HG03342 (cell line): ENCODE measurements around the gene NPR3.

Experiments
- ATAC-seq: cut with Tn5 transposase; IDR thresholded peaks from one replicate; pipeline ENCODE4 v1.9.1; 2021; ENCODE audit warnings: mild to moderate bottlenecking, moderate library complexity; ENCODE audit not compliant: unreplicated experiment

Gene NPR3

DNA sequence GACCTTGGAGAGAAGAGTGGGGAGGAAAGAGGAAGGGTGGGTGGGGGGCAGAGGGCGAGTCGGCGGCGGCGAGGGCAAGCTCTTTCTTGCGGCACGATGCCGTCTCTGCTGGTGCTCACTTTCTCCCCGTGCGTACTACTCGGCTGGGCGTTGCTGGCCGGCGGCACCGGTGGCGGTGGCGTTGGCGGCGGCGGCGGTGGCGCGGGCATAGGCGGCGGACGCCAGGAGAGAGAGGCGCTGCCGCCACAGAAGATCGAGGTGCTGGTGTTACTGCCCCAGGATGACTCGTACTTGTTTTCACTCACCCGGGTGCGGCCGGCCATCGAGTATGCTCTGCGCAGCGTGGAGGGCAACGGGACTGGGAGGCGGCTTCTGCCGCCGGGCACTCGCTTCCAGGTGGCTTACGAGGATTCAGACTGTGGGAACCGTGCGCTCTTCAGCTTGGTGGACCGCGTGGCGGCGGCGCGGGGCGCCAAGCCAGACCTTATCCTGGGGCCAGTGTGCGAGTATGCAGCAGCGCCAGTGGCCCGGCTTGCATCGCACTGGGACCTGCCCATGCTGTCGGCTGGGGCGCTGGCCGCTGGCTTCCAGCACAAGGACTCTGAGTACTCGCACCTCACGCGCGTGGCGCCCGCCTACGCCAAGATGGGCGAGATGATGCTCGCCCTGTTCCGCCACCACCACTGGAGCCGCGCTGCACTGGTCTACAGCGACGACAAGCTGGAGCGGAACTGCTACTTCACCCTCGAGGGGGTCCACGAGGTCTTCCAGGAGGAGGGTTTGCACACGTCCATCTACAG is 760 bp downstream of the NPR3 start:
- no peak for ATAC-seq

DNA sequence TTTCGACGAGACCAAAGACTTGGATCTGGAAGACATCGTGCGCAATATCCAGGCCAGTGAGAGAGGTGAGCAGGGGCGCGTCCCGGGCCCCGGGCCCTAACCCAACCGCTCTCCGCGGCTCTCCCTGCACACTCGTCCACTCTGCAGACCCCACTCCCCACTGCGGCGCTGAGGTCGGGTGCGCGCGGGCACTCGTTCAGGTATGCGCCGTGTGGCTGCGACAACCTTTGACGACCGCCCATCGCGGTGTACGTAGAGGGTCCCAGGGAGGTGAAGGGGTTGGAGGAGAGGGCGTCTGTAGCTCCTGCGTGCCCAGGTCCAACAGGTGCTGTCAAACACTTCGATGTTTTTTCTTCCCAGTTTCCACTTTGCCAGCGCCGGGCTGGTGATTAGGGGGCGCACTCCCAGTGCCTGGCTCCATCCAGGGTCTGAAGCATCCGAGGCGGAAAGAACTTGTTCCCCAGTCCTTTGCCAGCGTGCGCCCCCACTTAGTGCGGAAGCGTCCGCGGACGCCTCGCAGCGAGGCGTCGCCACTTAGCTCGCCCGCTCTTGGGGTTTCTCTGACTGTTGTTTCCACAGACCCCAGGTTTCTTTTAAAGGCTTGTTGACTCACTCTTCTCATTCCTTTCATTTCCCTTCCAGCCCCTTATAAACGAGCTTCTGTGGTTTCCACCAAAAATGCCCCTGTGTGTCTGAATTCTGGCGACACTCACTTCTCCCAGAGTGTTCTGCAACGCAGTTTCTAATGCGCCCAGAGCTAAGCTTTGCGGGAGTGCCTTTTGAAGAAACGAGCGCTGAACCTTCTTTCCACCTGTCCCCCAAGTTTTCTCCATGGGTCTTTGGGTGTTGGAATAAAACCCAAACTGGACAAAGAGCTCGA is 1.6 kb downstream of the NPR3 start:
- no peak for ATAC-seq

DNA sequence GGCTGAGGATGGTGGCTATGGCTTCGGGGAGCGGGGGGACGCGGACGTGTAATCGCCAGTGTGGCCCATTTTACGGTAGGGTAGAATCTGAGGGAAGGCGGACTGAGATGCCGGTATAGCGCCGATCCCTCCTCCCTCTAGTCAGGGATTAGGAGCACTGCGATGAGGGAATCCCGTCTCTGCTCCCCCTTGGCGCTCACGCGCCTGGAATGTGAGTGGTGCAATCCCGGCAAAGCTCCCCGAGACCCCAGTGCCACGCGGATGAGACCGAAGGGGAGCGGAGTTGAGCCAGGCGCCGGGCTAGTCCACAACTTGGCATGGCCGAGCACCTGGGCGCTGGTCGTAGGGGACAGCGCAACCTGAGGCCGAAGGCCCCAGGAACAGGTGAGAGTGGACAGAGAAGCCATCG is 2.2 kb downstream of the NPR3 start:
- no peak for ATAC-seq

DNA sequence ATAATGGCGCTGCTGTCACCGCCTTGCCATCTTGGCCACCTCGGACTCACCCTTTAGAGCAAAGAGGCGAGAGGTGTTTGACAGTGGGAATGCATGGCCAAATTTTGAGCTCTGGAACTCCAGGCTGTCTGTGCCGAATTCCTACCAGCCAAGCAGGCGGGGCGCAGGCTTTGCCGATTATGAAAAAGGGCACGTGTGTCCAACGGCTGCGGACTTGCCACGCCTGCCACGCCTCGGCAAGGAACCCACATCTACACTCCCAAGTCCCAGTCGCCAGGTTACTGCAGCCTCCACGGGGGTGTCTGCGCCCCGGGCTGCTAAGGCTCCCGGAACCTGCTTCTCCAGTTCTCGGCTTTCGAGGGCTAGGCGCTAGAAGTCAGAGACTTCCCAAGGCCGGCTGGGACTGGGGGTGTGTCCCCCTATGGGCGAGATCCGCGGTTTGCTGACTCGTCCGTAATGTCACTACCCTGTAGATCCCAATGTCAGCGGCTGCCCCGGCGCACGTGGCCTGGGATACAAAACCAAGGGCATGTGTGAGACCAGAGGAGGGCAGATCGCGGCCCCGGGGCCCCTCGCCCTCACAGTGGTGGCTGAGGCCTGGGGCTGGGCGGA is 2.8 kb downstream of the NPR3 start:
- no peak for ATAC-seq

DNA sequence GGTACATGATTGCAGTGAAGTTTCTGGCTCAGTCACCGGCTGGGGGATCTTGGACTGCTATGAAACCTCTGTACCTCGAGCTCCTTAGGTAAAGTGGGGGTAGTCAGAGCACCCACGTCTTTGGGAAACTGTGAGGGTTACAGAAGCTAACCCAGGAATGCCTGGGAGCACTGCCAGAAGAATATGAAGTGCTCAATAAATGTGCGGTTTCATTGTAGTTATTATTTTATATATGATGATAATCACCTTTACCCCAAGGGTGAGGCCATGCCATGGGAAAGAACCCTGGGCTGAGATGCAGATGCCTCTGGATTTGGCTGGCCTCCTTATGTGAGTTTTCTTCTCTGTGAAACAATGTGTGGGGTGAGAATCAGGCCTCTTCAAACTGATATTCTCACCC is 3.7 kb downstream of the NPR3 start:
- ATAC-seq: no peak

DNA sequence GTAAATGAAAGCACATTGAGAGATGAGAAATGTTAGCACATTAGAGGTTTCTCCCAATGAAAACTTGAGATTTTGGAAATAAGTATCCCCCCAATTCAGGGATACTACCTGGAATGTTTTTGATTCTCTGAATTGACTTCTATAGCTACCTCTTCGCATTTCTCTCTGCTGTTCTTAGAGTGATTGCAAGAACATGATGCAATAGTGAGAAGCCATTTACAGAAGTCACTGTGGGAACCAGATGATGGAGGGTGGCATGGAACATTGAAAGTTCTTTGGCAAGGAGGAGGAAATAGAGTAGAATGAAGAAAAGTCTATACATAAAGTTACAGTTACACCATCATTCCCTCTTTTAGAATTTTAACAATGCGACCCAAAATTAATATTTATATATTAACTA is 9.2 kb downstream of the NPR3 start:
- no peak for ATAC-seq

DNA sequence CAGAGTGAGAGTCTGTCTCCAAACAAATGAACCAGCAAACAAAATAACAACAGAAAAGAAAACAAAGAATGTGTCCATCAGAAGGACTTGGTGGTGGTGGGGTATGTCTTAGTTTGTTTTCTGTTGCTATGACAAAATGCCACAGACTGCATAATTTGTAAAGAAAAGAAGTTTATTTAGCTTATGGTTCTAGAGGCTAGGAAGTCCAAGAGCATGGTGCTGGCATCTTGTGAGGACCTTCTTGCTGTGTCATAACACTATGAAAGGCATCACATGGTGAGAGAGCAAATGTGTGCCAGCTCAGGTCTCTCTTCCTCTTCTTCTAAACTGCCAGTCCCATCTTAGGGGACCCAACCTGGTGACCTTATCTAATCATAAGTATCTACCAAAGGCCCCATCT is 10.5 kb downstream of the NPR3 start:
- no peak for ATAC-seq

DNA sequence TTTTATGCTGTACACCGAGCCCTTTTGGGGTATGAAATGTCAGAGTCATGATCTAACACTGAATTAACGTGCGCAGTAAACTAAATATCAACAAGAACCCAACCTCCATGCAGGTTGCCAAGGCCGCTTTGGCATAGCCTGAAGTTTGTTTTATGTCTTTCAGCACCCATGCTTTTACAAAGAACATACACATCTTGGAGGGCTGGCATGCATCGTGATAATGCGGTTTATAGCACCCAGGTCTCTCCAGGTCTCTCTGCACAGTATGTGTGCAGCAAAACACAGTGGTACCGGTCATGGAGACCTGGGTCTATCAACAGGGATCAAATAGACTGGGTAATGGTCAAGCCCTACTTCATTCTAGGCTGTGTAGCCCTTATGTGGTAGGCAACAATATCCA is 11.8 kb downstream of the NPR3 start:
- ATAC-seq: no peak

DNA sequence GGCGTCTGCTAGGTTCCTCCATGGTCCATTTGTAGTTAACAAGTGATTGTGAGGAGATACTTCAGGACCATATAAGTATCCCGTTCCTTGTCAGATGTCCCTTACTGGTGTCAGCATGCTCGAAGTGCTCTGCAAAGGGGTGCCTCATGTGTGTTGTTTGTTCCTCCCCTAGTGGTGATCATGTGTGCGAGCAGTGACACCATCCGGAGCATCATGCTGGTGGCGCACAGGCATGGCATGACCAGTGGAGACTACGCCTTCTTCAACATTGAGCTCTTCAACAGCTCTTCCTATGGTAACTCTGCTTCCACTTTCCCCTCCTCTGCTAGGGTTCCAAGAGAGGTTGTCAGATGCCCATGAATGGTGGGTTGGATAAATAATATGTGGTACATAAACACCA is 13.4 kb downstream of the NPR3 start:
- ATAC-seq: no peak

DNA sequence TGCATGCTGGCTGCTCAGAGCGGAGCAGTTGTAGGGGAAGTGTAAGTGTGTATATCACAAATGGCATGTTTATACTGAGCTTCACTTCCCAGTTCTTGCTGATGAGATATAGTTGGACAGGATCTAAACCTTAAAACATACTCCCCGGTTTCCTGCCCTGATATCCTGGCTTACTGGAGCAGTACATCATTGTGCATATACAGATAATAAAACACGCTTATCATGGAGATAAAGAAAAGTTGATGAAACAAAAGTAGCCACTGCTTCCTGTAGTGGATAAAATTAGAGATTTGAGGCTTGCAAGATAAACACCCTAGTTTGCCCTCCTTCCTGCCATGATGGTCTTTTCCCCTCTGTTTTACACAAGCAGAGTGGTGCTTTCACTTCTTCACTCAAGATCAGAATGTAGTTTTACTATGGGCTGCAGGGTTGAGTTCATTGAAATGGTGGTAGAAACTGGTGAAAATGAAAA is 15.0 kb downstream of the NPR3 start:
- no peak for ATAC-seq

DNA sequence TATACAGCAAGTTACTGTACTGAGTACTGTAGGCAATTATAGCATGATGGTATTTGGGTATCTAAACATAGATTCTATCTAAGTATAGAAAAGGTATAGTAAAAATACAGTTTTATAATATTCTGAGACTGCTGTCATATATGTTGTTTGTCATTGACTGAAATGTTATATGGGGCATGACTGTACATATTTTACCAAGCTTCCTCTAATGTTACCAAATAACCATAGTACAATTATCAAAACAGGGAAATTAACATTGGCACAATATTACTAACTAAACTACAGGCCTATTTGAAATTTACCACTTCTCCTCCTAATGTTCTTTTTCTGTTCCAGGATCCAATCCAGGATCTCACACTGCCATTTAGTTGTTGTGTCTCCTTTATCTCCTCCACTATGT is 18.5 kb downstream of the NPR3 start:
- ATAC-seq: no peak

DNA sequence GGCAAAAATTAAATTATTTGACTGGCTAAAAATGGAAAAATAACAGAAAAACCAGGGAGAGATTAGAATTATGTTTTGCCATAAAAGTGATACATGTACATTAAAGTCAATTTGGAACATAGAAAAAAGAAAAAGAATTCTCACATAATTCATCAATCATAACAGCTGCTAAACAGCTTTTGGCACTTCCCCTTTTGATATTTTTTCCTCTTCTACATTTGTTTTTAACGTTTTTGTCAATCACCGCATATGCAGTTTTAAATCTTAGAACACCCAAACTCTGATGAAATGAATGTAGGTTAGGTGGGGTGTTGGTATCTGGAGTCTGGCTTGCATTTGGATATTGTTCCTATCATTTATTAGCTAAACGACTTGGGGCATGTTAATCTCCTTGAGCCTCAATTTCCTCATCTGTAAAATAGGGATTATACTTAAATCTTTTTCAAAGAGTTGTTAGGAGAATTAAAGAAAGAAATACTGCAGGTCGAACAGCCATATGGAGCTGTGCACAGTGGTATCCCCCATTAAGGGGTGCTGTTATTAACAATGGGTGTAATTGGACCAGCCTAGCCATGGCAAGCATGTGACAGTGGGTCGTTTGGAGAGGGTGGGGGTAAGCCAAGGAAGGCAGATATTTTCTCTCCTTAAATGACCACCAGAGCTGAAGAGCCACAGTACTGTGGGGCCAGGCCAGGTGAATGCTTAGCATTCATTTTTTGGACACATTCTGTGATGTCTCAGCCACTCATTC is 22.6 kb downstream of the NPR3 start:
- no peak for ATAC-seq

DNA sequence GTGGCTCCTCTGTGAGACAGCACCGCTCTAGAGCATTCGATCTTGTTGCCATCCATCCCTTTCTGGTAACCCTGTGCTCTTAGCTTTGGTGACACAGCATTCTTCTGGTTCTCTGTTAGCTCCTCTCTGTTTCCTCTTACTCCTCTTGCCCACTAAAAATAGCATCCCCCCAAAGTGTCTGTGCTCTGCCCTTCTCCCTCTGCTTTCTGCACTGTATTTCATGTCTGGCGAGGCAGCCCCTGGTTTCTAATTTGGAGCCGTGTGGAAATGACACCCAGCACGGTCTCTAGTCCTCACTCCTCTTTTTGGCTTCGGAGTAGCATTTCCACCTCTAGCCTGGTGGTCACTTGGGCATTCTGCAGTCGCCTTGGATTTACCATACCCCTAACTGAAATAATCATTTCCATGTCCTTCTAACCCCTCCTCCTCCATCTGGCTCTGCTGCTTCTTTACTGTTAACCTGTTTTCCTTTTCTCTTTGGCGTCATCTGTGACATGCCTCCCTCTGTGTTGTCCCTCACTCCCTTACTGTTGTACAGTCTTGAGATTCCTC is 23.8 kb downstream of the NPR3 start:
- ATAC-seq: no peak

DNA sequence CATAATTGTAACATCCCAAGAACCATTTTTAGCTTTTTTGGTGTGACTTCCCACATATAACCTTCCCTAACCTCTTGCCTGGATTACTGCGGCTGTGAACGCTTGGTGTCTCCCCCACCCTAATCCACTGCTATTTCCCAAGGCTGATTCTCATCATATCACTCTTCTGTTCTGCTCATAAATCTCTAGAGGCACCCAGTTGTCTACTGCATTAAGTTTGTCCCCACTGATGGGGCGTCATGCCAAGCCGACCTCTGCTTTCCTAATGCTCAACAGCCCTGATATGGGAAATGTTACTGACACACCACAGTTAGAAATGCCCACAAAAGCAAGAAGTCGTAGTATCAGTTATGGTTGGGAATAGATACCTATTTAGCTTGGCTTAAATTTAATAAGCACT is 24.4 kb downstream of the NPR3 start:
- no peak for ATAC-seq

DNA sequence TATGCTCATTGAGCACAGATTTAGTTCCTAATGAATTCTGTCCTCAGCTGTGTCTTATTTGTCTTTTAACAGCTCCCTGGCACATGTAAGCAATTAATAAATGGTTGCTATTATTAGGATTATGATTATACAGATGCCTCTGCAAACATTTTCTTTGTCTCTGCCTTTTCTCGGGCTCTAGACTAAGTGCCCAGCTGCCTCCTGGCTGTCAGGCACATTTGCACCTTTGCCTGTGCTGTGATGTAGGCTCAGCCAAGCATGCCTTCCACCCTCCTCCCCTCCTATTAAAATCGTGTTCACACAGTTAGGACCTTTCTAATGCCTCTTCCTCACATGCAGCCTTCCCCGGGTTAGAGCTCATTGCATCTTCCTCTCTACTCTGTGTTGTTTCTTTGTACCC is 25.7 kb downstream of the NPR3 start:
- ATAC-seq: no peak

DNA sequence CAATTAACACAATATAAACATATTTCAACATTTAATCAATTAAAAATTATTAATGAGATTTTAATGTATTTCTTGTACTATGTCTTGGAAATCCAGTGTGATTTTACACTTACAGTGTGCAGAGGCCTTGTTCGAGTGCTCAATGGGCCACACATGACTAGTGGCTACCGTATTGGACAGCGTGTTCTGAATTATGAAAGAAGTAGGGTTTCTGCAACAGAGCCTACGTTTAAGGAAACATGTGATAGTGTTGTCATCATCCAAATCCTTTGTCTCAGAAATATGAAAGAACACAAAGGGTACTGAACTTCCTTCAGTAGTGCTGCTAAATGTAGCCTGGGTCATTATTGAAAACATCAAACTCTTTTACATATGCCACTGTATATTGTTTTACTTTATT is 29.5 kb downstream of the NPR3 start:
- ATAC-seq: no peak

DNA sequence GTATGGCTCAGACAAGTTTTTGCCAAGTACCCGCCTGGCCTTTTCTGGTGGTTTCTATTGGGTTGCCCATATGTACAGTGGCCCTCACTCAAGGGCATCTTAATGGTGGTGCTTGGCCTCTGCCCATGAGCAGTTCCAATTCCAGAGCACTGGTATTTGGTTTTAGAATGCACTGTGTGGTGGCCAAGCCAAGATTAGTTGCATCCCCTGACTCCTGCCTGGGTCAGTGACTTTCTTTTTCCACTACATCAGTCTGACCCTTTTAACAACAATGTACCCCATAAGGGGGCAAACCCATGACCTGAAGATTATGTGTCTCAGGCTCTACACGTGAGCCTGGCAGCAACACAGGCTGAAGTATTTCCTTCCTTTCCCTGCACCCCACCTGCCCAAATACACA is 34.2 kb downstream of the NPR3 start:
- no peak for ATAC-seq

DNA sequence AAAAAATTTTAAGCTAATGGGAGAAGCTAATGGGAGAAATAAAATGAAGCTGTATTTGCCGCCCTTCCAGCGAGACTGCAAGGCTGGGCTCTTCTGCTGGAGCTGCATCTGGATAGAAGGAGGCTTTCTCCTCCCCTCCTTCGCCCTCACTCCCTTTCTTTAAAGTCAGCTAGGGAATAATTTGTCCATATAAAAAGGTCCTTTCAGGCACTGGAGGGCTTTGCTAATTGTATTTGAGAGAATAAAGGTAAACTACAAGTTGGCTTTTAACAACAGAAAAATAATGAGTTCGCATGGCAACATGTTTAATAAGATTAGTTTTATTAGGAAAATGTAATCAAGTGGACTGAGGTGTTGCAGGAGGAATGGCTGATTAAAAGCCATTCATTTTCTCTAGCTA is 41.3 kb downstream of the NPR3 start:
- ATAC-seq: no peak

DNA sequence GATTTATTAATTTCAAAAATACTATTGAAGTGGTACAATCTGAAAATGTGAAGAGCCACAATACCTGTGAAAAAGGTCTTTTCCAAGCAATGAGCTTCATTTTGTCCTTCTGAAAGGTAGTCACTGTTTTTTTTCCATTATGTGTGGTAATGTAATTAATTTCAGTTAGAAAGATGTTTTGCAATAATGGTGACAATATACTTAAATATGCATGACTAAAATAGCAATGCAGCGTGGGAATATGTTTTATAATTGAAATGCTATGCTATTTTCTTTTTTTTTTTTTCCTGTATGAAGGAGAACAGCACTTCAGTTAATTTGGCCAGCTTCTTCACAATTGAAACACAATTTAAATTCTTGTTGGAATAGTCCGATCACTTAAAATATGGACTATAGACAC is 41.9 kb downstream of the NPR3 start:
- ATAC-seq: no peak

DNA sequence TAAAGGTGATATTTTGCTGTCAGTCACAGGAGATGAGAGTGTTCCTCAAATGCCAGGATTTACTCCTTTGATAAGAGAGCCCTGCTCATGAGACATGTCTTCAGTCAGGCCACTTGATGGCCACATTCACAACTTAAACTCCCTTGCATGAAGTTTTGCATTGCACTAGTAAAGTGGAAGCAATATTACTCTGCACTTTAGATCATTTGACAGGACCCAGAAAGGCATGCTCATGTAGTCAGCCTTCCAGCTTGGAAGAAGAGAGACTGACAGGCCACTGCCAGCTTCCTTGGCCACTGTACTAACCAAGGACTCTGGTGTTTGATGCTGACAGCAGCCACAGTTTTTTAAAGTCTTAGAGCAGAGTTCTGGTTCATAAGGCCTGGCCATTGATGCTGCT is 42.6 kb downstream of the NPR3 start:
- no peak for ATAC-seq

DNA sequence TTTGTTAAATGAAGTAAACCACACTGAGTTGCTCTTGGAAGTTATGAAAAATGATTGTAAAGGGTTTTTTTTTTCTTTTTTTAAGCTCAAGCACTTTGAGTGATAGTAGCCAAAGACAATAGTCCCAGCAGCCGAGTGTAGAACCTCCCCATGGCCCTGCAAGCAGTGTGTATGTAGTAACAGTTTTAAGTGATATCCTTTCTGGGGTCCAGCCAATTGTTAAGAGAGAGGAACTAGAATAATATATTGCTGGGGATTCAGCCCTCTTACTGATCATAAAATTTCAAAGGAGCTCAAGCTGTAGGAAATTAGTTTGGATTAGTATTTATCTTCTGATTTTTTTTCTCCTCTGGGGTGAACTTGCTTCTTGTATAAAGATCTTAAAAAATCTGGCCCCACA is 43.2 kb downstream of the NPR3 start:
- ATAC-seq: no peak
